H1 (cell line): ENCODE results near the gene MYO5B. TPM values are rescaled to one million over a fixed set of nuclear protein-coding genes. Genes with fewer than 3 reads are reported as not detected.

Experiments
- CTCF ChIA-PET: fragments of 300-600 bp; sonication (Branson Sonifier 250); formaldehyde crosslinking; loops from one replicate; lab custom pipeline; 2021; ENCODE audit not compliant: partially characterized antibody; lab: Charles Lee
- POLR2A ChIA-PET: fragments of 300-600 bp; sonication (Branson Sonifier 250); formaldehyde crosslinking; loops from one replicate; lab custom pipeline; 2021; ENCODE audit warnings: inconsistent platforms; ENCODE audit not compliant: partially characterized antibody; lab: Charles Lee
- DNase-seq, 2 experiments: peaks; one replicate each; pipeline versions ENCODE4 v3.0.0 to v3.0.0-alpha.2; 2010 to 2022; ENCODE audit warnings: low spot score in 2 of 2, low read depth in 1 of 2, mixed read lengths in 1 of 2
- FAIRE-seq: peaks from 2 replicates; lab custom pipeline; 2011; peaks lifted over from hg19 to GRCh38; lab: Jason Lieb, UNC
- H2AFZ ChIP-seq: 2 replicates; pipeline ENCODE4 v1.8.1; 2012; ENCODE audit warnings: low read length, inconsistent platforms
- H2AK5ac ChIP-seq: 2 replicates; pipeline ENCODE4 v1.6.1; 2013; ENCODE audit warnings: low read depth, low read length
- H2BK120ac ChIP-seq: replicated peaks from 2 replicates; pipeline ENCODE3; 2013; ENCODE audit warnings: low read depth, low read length, inconsistent platforms
- H2BK12ac ChIP-seq: 2 replicates; pipeline ENCODE4 v1.6.1; 2013; ENCODE audit warnings: low read depth, low read length
- H2BK15ac ChIP-seq: 2 replicates; pipeline ENCODE4 v1.6.1; 2013; ENCODE audit warnings: low read length
- H2BK20ac ChIP-seq: 2 replicates; pipeline ENCODE4 v1.6.1; 2013; ENCODE audit warnings: low read length
- H2BK5ac ChIP-seq: 2 replicates; pipeline ENCODE4 v1.6.1; 2013; ENCODE audit warnings: low read depth, low read length
- H3K14ac ChIP-seq: 2 replicates; pipeline ENCODE4 v1.6.1; 2013; ENCODE audit warnings: inconsistent platforms; ENCODE audit not compliant: insufficient read length
- H3K18ac ChIP-seq: 2 replicates; pipeline ENCODE4 v1.6.1; 2013; ENCODE audit warnings: low read length; ENCODE audit errors: extremely low read depth
- H3K23ac ChIP-seq: 2 replicates; pipeline ENCODE4 v1.6.1; 2013; ENCODE audit warnings: inconsistent platforms; ENCODE audit not compliant: insufficient read length
- H3K23me2 ChIP-seq: 2 replicates; pipeline ENCODE4 v1.6.1; 2013; ENCODE audit warnings: low read depth, low read length
- H3K27ac ChIP-seq: 2 replicates; pipeline ENCODE4 v1.6.1; 2011; ENCODE audit warnings: low read depth, low read length, inconsistent platforms
- H3K27me3 ChIP-seq, 4 experiments: replicated peaks in 1 of 4; 1 replicate in 1 of 4; 2 replicates in 3 of 4; pipeline versions ENCODE4 v1.6.1 to v1.8.1; 2011 to 2013; ENCODE audit warnings: low read length in 3 of 4, mild to moderate bottlenecking in 3 of 4, inconsistent platforms in 2 of 4, mixed read lengths in 2 of 4, moderate library complexity in 1 of 4; ENCODE audit not compliant: control insufficient read depth in 3 of 4, insufficient read depth in 3 of 4; ENCODE audit errors: extremely low read depth in 1 of 4
- H3K36me3 ChIP-seq, 4 experiments: 2 replicates each; pipeline versions ENCODE4 v1.6.1 to v1.8.1; 2011 to 2013; ENCODE audit warnings: mild to moderate bottlenecking in 4 of 4, low read length in 3 of 4, moderate library complexity in 2 of 4, control low read depth in 1 of 4, inconsistent platforms in 1 of 4; ENCODE audit not compliant: insufficient read depth in 4 of 4, control insufficient read depth in 2 of 4
- H3K4ac ChIP-seq: replicated peaks from 2 replicates; pipeline ENCODE3; 2013; ENCODE audit warnings: low read length, low read depth, mixed read lengths, inconsistent platforms; ENCODE audit not compliant: insufficient read length
- H3K4me1 ChIP-seq, 4 experiments: replicated peaks in 1 of 4; 1 replicate in 1 of 4; 2 replicates in 3 of 4; pipeline versions ENCODE4 v1.6.1 to v1.8.1; 2011 to 2013; ENCODE audit warnings: low read length in 3 of 4, inconsistent platforms in 2 of 4, mixed read lengths in 1 of 4; ENCODE audit not compliant: insufficient read depth in 4 of 4, control insufficient read depth in 3 of 4
- H3K4me2 ChIP-seq, 2 experiments: 2 replicates each; pipeline versions ENCODE4 v1.6.1 to v1.8.1; 2011 to 2013; ENCODE audit warnings: low read depth in 2 of 2, low read length in 2 of 2, control low read depth in 1 of 2, inconsistent platforms in 1 of 2, mild to moderate bottlenecking in 1 of 2; ENCODE audit not compliant: insufficient read depth in 1 of 2
- H3K4me3 ChIP-seq, 4 experiments: fragments of 200-600, 300-600 bp in 1 of 4; sonication (generic), shearing (Covaris generic), sonication (Bioruptor Twin) in 1 of 4; 2 replicates each; pipeline versions ENCODE4 v1.5.1 to v1.8.1; 2011 to 2016; ENCODE audit warnings: low read length in 4 of 4, low read depth in 3 of 4, control low read depth in 2 of 4, inconsistent platforms in 2 of 4, mild to moderate bottlenecking in 2 of 4, mixed read lengths in 1 of 4, moderate library complexity in 1 of 4; ENCODE audit not compliant: insufficient read depth in 2 of 4; ENCODE audit errors: extremely low read depth in 1 of 4
- H3K56ac ChIP-seq: replicated peaks from 2 replicates; pipeline ENCODE3; 2013; ENCODE audit warnings: low read depth, mild to moderate bottlenecking, mixed read lengths, low read length, inconsistent platforms; ENCODE audit not compliant: insufficient read length
- H3K79me1 ChIP-seq: 2 replicates; pipeline ENCODE4 v1.6.1; 2013; ENCODE audit warnings: low read depth, low read length, control low read depth
- H3K79me2 ChIP-seq, 2 experiments: 2 replicates each; pipeline versions ENCODE4 v1.6.1 to v1.8.1; 2012 to 2013; ENCODE audit warnings: low read length in 2 of 2, mild to moderate bottlenecking in 2 of 2, inconsistent platforms in 1 of 2; ENCODE audit not compliant: insufficient read depth in 2 of 2, control insufficient read depth in 1 of 2
- H3K9ac ChIP-seq, 4 experiments: replicated peaks in 1 of 4; 1 replicate in 1 of 4; 2 replicates in 3 of 4; pipeline versions ENCODE4 v1.6.1 to v1.8.1; 2011 to 2013; ENCODE audit warnings: low read depth in 3 of 4, low read length in 3 of 4, control low read depth in 2 of 4, mild to moderate bottlenecking in 2 of 4, moderate library complexity in 2 of 4, inconsistent platforms in 1 of 4; ENCODE audit errors: extremely low read depth in 1 of 4
- H3K9me3 ChIP-seq, 2 experiments: 2 replicates each; pipeline versions ENCODE4 v1.6.1 to v1.8.1; 2012 to 2013; ENCODE audit warnings: mild to moderate bottlenecking in 2 of 2, moderate library complexity in 2 of 2, control low read depth in 1 of 2, inconsistent platforms in 1 of 2, low read depth in 1 of 2, low read length in 1 of 2, mixed read lengths in 1 of 2; ENCODE audit not compliant: insufficient read depth in 2 of 2
- H4K20me1 ChIP-seq, 2 experiments: replicated peaks in 1 of 2; 2 replicates each; pipeline versions ENCODE3 to v1.8.1; 2011 to 2013; ENCODE audit warnings: inconsistent platforms in 2 of 2, low read length in 2 of 2, mild to moderate bottlenecking in 1 of 2; ENCODE audit not compliant: insufficient read depth in 2 of 2, control insufficient read depth in 1 of 2
- H4K5ac ChIP-seq: 2 replicates; pipeline ENCODE4 v1.6.1; 2013; ENCODE audit warnings: low read length, low read depth, mixed read lengths, inconsistent platforms; ENCODE audit not compliant: insufficient read length
- H4K8ac ChIP-seq: 2 replicates; pipeline ENCODE4 v1.8.0; 2013; ENCODE audit warnings: mild to moderate bottlenecking, moderate library complexity, low read length, inconsistent platforms; ENCODE audit not compliant: insufficient read depth; ENCODE audit errors: extremely low read depth
- H4K91ac ChIP-seq: replicated peaks from 2 replicates; pipeline ENCODE3; 2013; ENCODE audit warnings: low read length, mixed read lengths, inconsistent platforms; ENCODE audit not compliant: insufficient read length
- EZH2 ChIP-seq: fragments of 200-600 bp; sonication (generic); IDR thresholded peaks from 2 replicates; pipeline ENCODE4 v1.7.1; 2012; ENCODE audit warnings: low read depth, mild to moderate bottlenecking, moderate library complexity, low read length, inconsistent platforms; ENCODE audit not compliant: severe bottlenecking
- HDAC6 ChIP-seq: IDR thresholded peaks from one replicate; pipeline ENCODE4 v1.7.1; 2012; ENCODE audit warnings: low read depth, mild to moderate bottlenecking, inconsistent platforms, low read length, moderate library complexity
- JUN ChIP-seq: IDR thresholded peaks from 2 replicates; pipeline ENCODE4 v1.6.1; 2011; ENCODE audit warnings: low read depth, mild to moderate bottlenecking, improper control_type of control experiment, low read length
- POU5F1 ChIP-seq: IDR thresholded peaks from 2 replicates; pipeline ENCODE4 v1.6.1; 2011; ENCODE audit warnings: low read depth, mild to moderate bottlenecking, low read length, moderate library complexity
- RNF2 ChIP-seq: fragments of 200-900, 300-1000 bp; sonication (generic); IDR thresholded peaks from 2 replicates; pipeline ENCODE4 v1.7.1; 2016; ENCODE audit warnings: borderline replicate concordance, low read depth, mild to moderate bottlenecking, antibody characterized with exemption, low read length; ENCODE audit not compliant: poor library complexity, severe bottlenecking; ENCODE audit errors: missing control alignments
- RXRA ChIP-seq: IDR thresholded peaks from 2 replicates; pipeline ENCODE4 v1.6.1; 2011; ENCODE audit warnings: low read depth, mild to moderate bottlenecking, low read length, moderate library complexity; ENCODE audit not compliant: insufficient read depth
- SIN3A ChIP-seq, 2 experiments: IDR thresholded peaks in 1 of 2; conservative IDR thresholded peaks in 1 of 2; 2 replicates each; pipeline ENCODE4 v1.6.1; 2011 to 2012; ENCODE audit warnings: low read length in 2 of 2, improper control_type of control experiment in 1 of 2, low read depth in 1 of 2, mild to moderate bottlenecking in 1 of 2
- SIX5 ChIP-seq: IDR thresholded peaks from 2 replicates; pipeline ENCODE4 v1.6.1; 2011; ENCODE audit warnings: mild to moderate bottlenecking, low read depth, low read length
- SP1 ChIP-seq: IDR thresholded peaks from 2 replicates; pipeline ENCODE4 v1.6.1; 2011; ENCODE audit warnings: low read depth, low read length
- SRF ChIP-seq: IDR thresholded peaks from 2 replicates; pipeline ENCODE4 v1.6.1; 2011; ENCODE audit warnings: mild to moderate bottlenecking, low read depth, low read length, moderate library complexity
- SUZ12 ChIP-seq: fragments of 200-600 bp; sonication (generic); IDR thresholded peaks from 2 replicates; pipeline ENCODE4 v1.6.1; 2012; ENCODE audit warnings: mild to moderate bottlenecking, inconsistent platforms, low read length, moderate library complexity, mixed read lengths
- TBP ChIP-seq: IDR thresholded peaks from 2 replicates; pipeline ENCODE4 v1.6.1; 2011; ENCODE audit warnings: low read depth, low read length, improper control_type of control experiment
- TCF12 ChIP-seq: IDR thresholded peaks from 2 replicates; pipeline ENCODE4 v1.6.1; 2011; ENCODE audit warnings: low read depth, mild to moderate bottlenecking, low read length
- WGBS, 2 experiments: shearing (Covaris generic) in 1 of 2; methylation state at CpG; one replicate each; pipeline versions ENCODE4 v1.1.6 to v1.1.7; 2013 to 2015; ENCODE audit warnings: low lambda C conversion rate in 2 of 2, mixed read lengths in 2 of 2, inconsistent platforms in 1 of 2, low coverage in 1 of 2, missing lambda C conversion rate in 1 of 2; ENCODE audit not compliant: insufficient replicate concordance in 2 of 2, insufficient coverage in 1 of 2, insufficient read length in 1 of 2; ENCODE audit errors: extremely low coverage in 1 of 2, missing lambda C conversion rate in 1 of 2; 5-methylcytosine and 5-hydroxymethylcytosine counted together
- polyA plus RNA-seq, 7 experiments: library from polyadenylated mRNA; depleted of rRNA in 3 of 7; stranded (reverse) in 5 of 7; unstranded in 2 of 7; fragments of >200 nt in 5 of 7; fragments of 200-250 nt in 2 of 7; gene quantifications; 1 replicate in 5 of 7; 2 replicates in 1 of 7; 4 replicates in 1 of 7; pipeline versions ENCODE4 v1.2.1 to v1.2.3, GENCODE V29; 2011 to 2013; ENCODE audit warnings: missing spikeins in 2 of 7, mixed read lengths in 2 of 7
- total RNA-seq: library from RNA; stranded (reverse); fragmentation: NEBNext Ultra II Directional; extraction: Animal tissue kit (Norgen Biotek cat#: 25700); gene quantifications from 2 replicates; pipeline ENCODE4 v1.2.1, GENCODE V29; 2021
- TF ChIP-seq, protein P1 (sequence below): IDR thresholded peaks from 2 replicates; pipeline ENCODE4 v1.6.1; 2012; ENCODE audit warnings: inconsistent platforms

MYO5B gene
- total and polyA plus RNA-seq, 2 of the 8 experiments (the other 6 are each of a cell fraction or from before 2014, with no cell fraction given), result 6.4 to 7.7 TPM

DNA sequence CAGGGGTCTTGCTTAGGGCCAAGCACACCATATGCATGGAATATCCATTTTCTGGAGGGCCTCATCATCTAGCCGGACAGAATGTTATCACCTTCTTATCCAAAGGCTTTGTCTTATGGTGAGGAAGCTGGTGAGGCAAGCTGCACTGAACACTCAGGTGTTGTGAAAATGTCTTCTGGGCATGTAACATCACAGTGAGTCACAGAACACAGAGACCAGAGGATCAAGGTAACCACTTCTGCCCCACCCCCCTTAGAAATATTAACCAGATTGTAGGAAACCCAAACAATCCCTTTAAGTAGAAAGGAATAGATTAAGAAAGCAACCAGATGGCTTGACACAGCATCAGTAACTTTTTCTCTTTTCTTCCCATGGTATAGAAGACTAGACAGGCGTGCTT is 51.1 kb downstream of the MYO5B start:
- no peaks in the 10 kb centered on the region for H3K27me3 ChIP-seq
- no peaks in the 10 kb centered on the region for H3K9me3 ChIP-seq
- no peaks in the 10 kb centered on the region for H3K79me2 ChIP-seq
- no peak overlapping the region for H3K4me2 ChIP-seq
- no peak overlapping the region for H3K4me3 ChIP-seq
- no peak overlapping the region for H4K8ac ChIP-seq
- no peak overlapping the region for H2BK20ac ChIP-seq
- no peak for FAIRE-seq
- H2BK120ac ChIP-seq, result no peak overlapping the region
- no peaks in the 10 kb centered on the region for H3K23me2 ChIP-seq
- no peak overlapping the region for H2AFZ ChIP-seq
- no peaks in the 10 kb centered on the region for H4K20me1 ChIP-seq
- no peak overlapping the region for H2BK5ac ChIP-seq
- H3K23ac ChIP-seq, result no peak overlapping the region
- no peak overlapping the region for H2AK5ac ChIP-seq
- CTCF ChIA-PET, result interaction anchor here (0.7 to 1.2 kb wide), 3 partner anchors 14 to 413 kb away, joined by 3 read pairs; partner anchors contain the start of gene MYO5B
- DNase-seq, result no peak
- H3K79me1 ChIP-seq, result no peaks in the 10 kb centered on the region
- no peak overlapping the region for H3K56ac ChIP-seq
- H3K36me3 ChIP-seq, result no peaks in the 10 kb centered on the region
- no peak overlapping the region for H3K18ac ChIP-seq
- POLR2A ChIA-PET, result no interaction called here
- H4K91ac ChIP-seq, result no peak overlapping the region
- no peak overlapping the region for H3K4ac ChIP-seq
- no peak overlapping the region for H2BK15ac ChIP-seq
- no peak overlapping the region for H3K27ac ChIP-seq
- H3K4me1 ChIP-seq, result no peaks in the 10 kb centered on the region
- no peak overlapping the region for H3K9ac ChIP-seq
- WGBS, 2 experiments, result 97% methylated on average over 2 of the region's 2 CpGs; no CpG with 5 or more reads in 1 of the 2 experiments
- no peak overlapping the region for H3K14ac ChIP-seq
- no peak overlapping the region for H4K5ac ChIP-seq
- H2BK12ac ChIP-seq, result no peak overlapping the region
- TF ChIP-seq JUN, result no peak
- TF ChIP-seq TBP, result no peak
- TF ChIP-seq, protein P1, sequence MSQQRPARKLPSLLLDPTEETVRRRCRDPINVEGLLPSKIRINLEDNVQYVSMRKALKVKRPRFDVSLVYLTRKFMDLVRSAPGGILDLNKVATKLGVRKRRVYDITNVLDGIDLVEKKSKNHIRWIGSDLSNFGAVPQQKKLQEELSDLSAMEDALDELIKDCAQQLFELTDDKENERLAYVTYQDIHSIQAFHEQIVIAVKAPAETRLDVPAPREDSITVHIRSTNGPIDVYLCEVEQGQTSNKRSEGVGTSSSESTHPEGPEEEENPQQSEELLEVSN, result no peak
- no peak for TF ChIP-seq SRF
- no peak for TF ChIP-seq SP1
- no peak for TF ChIP-seq SIN3A (conservative IDR thresholded peaks at IDR 0.05 in 1 of 2, IDR thresholded peaks at IDR 0.05 in 1 of 2; ENCODE audit: low read depth in 1 of 2, low read length in 2 of 2)
- no peak for TF ChIP-seq RXRA
- TF ChIP-seq SIX5, result no peak
- TF ChIP-seq SUZ12, result no peak
- TF ChIP-seq RNF2, result no peak
- TF ChIP-seq EZH2, result no peak
- no peak for TF ChIP-seq TCF12
- TF ChIP-seq POU5F1, result no peak
- TF ChIP-seq HDAC6, result no peak
